Transverse colon (tissue), 4 donors: Measurements from ENCODE around the gene LRRFIP2.

Experiments used
- CTCF ChIP-seq, 5 experiments: fragments of 200-600 bp in 3 of 5; fragments of 450-650 bp in 2 of 5; sonication (generic) in 3 of 5; IDR thresholded peaks; 1 replicate in 2 of 5; 2 replicates in 3 of 5; pipeline ENCODE4 v1.5.1; 2016 to 2017; ENCODE audit warnings: antibody characterized with exemption in 5 of 5, inconsistent platforms in 3 of 5, mild to moderate bottlenecking in 2 of 5, moderate library complexity in 1 of 5
- POLR2A ChIP-seq: fragments of 450-650 bp; IDR thresholded peaks from one replicate; pipeline ENCODE4 v1.6.1; 2016; ENCODE audit warnings: antibody characterized with exemption, mild to moderate bottlenecking, moderate library complexity
- POLR2AphosphoS5 ChIP-seq, 3 donors: sonication (generic); formaldehyde crosslinking; IDR thresholded peaks; one replicate each; pipeline ENCODE4 v1.6.1; 2016; ENCODE audit warnings: antibody characterized with exemption in 3 of 3

- TF ChIP-seq POLR2AphosphoS5 (IDR thresholded peaks at IDR 0.05) (no peak), POLR2A (no peak), CTCF (IDR thresholded peaks at IDR 0.05) (no peak)
Measured at GRCh38 chr3:37218206-37218605, 43.8 kb upstream of the LRRFIP2 start.
